GM18861 (cell line): ENCODE measurements around the gene TMEM107.
"Not testable (repeated sequence)": the region's sequence is repeated elsewhere in the genome, so short reads cannot be mapped to it uniquely, and the experiment has no call there.

Experiments used
- ATAC-seq: cut with Tn5 transposase; IDR thresholded peaks from one replicate; pipeline ENCODE4 v1.9.1; 2021; ENCODE audit not compliant: unreplicated experiment

TMEM107 gene

GRCh38 chr17:8189711-8190477, 13.7 kb upstream of the TMEM107 start, which contains the start of gene BORCS6:
Gene BORCS6, minus strand, starts transcription at chr17:8190180. Its CDS starts 40 bp downstream, at chr17:8190140.
- ATAC-seq: peak; percentile 43

- no peak for ATAC-seq
Observed at GRCh38 chr17:8189041-8189710, 13.0 kb upstream of the TMEM107 start.

GRCh38 chr17:8188263-8188839, 12.2 kb upstream of the TMEM107 start:
- ATAC-seq: no peak

GRCh38 chr17:8187517-8188262, 11.5 kb upstream of the TMEM107 start:
- ATAC-seq: peak; percentile 19

GRCh38 chr17:8186787-8187516, 10.8 kb upstream of the TMEM107 start:
- ATAC-seq: peak; percentile 18

GRCh38 chr17:8186446-8186786, 10.2 kb upstream of the TMEM107 start:
- no peak for ATAC-seq

GRCh38 chr17:8185582-8186445, 9.6 kb upstream of the TMEM107 start:
- ATAC-seq: no peak

GRCh38 chr17:8176998-8177731, 985 bp upstream of the TMEM107 start:
- no peak for ATAC-seq

- ATAC-seq: no peak
Observed at GRCh38 chr17:8175795-8176196, 384 bp downstream of the TMEM107 start.

- no peak for ATAC-seq
Observed at GRCh38 chr17:8173871-8174322, 2.3 kb downstream of the TMEM107 start.

- peak; percentile 66 for ATAC-seq
Observed at GRCh38 chr17:8173056-8173870, 2.9 kb downstream of the TMEM107 start.

GRCh38 chr17:8170186-8170585, 6.0 kb downstream of the TMEM107 start:
- not testable (repeated sequence) for ATAC-seq

GRCh38 chr17:8167526-8167925, 8.7 kb downstream of the TMEM107 start:
- ATAC-seq: no peak

GRCh38 chr17:8166731-8167130, 9.4 kb downstream of the TMEM107 start:
- ATAC-seq: no peak

GRCh38 chr17:8164815-8165131, 11.4 kb downstream of the TMEM107 start:
- no peak for ATAC-seq

- ATAC-seq: no peak
Observed at GRCh38 chr17:8163978-8164814, 12.0 kb downstream of the TMEM107 start.
